Astrocyte (in vitro differentiated cells and primary cell): ENCODE results near the gene STAU1.

Experiments used
- EZH2 ChIP-seq: IDR thresholded peaks from 2 replicates; pipeline ENCODE4 v1.6.1; 2012; ENCODE audit warnings: mild to moderate bottlenecking, low read length, inconsistent platforms; ENCODE audit not compliant: insufficient read depth
- TF ChIP-seq, protein P1 (sequence below): IDR thresholded peaks from 2 replicates; pipeline ENCODE4 v1.5.1; 2011; ENCODE audit warnings: low read depth, mild to moderate bottlenecking, inconsistent platforms, low read length, moderate library complexity; ENCODE audit not compliant: insufficient read depth

DNA sequence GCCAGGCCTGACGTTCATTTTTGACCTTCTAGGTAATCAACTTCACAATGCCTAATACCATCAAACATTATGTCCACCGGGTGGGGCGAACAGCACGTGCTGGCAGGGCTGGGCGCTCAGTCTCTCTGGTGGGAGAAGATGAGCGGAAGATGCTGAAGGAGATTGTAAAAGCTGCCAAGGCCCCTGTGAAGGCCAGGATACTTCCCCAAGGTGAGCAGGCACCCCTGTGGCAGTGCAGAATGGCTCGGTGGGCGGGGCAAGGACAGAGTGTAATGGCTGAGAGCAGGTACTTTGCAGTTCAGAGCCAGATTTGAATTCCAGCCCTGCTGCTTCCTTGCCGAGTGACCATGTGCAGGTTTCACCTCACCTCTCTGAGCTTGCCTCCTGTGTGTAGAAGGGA lies 48.2 kb upstream of the STAU1 start:
- TF ChIP-seq, protein P1, sequence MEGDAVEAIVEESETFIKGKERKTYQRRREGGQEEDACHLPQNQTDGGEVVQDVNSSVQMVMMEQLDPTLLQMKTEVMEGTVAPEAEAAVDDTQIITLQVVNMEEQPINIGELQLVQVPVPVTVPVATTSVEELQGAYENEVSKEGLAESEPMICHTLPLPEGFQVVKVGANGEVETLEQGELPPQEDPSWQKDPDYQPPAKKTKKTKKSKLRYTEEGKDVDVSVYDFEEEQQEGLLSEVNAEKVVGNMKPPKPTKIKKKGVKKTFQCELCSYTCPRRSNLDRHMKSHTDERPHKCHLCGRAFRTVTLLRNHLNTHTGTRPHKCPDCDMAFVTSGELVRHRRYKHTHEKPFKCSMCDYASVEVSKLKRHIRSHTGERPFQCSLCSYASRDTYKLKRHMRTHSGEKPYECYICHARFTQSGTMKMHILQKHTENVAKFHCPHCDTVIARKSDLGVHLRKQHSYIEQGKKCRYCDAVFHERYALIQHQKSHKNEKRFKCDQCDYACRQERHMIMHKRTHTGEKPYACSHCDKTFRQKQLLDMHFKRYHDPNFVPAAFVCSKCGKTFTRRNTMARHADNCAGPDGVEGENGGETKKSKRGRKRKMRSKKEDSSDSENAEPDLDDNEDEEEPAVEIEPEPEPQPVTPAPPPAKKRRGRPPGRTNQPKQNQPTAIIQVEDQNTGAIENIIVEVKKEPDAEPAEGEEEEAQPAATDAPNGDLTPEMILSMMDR: no peak
- TF ChIP-seq EZH2: no peak
